Adipocyte (in vitro differentiated cells): ENCODE measurements around the gene PLD1.
"Not testable (repeated sequence)": the region's sequence is repeated elsewhere in the genome, so short reads cannot be mapped to it uniquely, and the experiment has no call there.

Experiments used
- DNase-seq: peaks from one replicate; pipeline ENCODE4 v3.0.0-alpha.2; 2015; ENCODE audit warnings: low read depth
- H3K27me3 ChIP-seq: replicated peaks from 2 replicates; pipeline ENCODE4 v1.7.0; 2013; ENCODE audit warnings: mild to moderate bottlenecking, low read length, moderate library complexity; ENCODE audit not compliant: control insufficient read depth, insufficient read depth
- H3K36me3 ChIP-seq: 2 replicates; pipeline ENCODE4 v1.7.0; 2013; ENCODE audit warnings: low read length, mild to moderate bottlenecking, moderate library complexity; ENCODE audit not compliant: control insufficient read depth, insufficient read depth, severe bottlenecking
- H3K4me1 ChIP-seq: 2 replicates; pipeline ENCODE4 v1.7.0; 2013; ENCODE audit warnings: mild to moderate bottlenecking, low read length, moderate library complexity; ENCODE audit not compliant: control insufficient read depth, insufficient read depth
- H3K4me3 ChIP-seq: 2 replicates; pipeline ENCODE4 v1.7.0; 2013; ENCODE audit warnings: mild to moderate bottlenecking, low read length, moderate library complexity
- H3K9ac ChIP-seq: 2 replicates; pipeline ENCODE4 v1.7.0; 2013; ENCODE audit warnings: mild to moderate bottlenecking, low read length, moderate library complexity
- H3K9me3 ChIP-seq: 2 replicates; pipeline ENCODE4 v1.7.0; 2013; ENCODE audit warnings: mild to moderate bottlenecking, low read length, moderate library complexity; ENCODE audit not compliant: control insufficient read depth

Gene PLD1

GRCh38 chr3:171825222-171825828 lies 15.0 kb upstream of the PLD1 start:
- DNase-seq = peak; percentile 93
- H3K4me1 ChIP-seq = peaks cover 32% of the 10 kb centered on the region
- H3K9ac ChIP-seq = no peak overlapping the region

DNA sequence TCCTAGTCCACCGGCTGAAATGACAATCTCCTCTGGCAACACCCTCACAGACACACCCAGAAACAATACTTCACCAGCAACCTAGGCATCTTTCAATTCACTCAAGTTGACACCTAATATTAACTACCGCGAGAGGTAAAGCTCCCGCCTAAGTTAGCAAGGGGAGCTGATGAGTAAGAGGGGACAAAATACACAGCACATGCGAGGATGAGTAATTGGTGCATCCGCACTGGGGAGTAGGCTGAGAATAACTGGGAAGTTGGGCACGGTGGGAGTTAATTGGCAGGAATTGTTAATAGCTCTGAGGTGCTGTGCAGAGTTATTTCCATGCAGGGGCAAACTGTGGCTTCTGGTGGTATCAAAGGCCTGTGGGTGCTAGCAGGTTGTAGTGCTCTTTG lies 14.5 kb upstream of the PLD1 start:
- H3K9ac ChIP-seq = no peak overlapping the region
- DNase-seq = no peak
- H3K27me3 ChIP-seq = no peaks in the 10 kb centered on the region

More at GRCh38 chr3:171825222-171825828, 15.0 kb upstream of the PLD1 start:
- Histone ChIP-seq H3K36me3 (no peaks in the 10 kb centered on the region), H3K27me3 (no peaks in the 10 kb centered on the region), H3K9me3 (no peaks in the 10 kb centered on the region), H3K4me3 (peak overlapping the region; percentile 37)

DNA sequence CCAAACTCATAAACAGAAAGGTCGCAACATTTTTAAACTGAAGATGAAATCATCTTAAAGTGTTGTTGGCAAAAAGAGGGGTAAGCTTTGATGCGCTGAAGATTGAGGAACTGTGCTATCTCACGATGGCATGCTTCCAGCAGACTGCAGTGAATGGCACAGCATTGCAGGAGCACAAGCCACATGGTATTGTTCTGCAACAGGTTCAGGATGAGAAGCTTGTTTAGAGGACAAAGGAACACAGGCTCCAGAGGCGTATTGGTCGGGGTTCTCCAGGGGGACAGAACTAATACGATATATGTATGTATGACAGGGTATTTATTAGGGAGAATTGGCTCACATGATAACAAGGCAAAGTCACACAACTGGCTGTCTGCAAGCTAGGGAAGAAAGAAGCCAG lies 13.8 kb upstream of the PLD1 start:
- H3K27me3 ChIP-seq = no peaks in the 10 kb centered on the region
- H3K9ac ChIP-seq = no peak overlapping the region
- no peaks in the 10 kb centered on the region for H3K9me3 ChIP-seq
- peaks cover 20% of the 10 kb centered on the region for H3K4me1 ChIP-seq
- no peak overlapping the region for H3K4me3 ChIP-seq
- DNase-seq = no peak
- no peaks in the 10 kb centered on the region for H3K36me3 ChIP-seq

More for the DNA sequence above, 14.5 kb upstream of the PLD1 start:
- H3K36me3 ChIP-seq = no peaks in the 10 kb centered on the region
- peaks cover 27% of the 10 kb centered on the region for H3K4me1 ChIP-seq
- no peaks in the 10 kb centered on the region for H3K9me3 ChIP-seq
- peak overlapping the region; percentile 37 for H3K4me3 ChIP-seq

GRCh38 chr3:171822431-171823106 lies 12.3 kb upstream of the PLD1 start:
- DNase-seq = no peak
- Histone ChIP-seq H3K27me3 (no peaks in the 10 kb centered on the region), H3K9ac (no peak overlapping the region), H3K4me1 (peaks cover 20% of the 10 kb centered on the region), H3K4me3 (no peak overlapping the region), H3K9me3 (peaks cover 3% of the 10 kb centered on the region), H3K36me3 (no peaks in the 10 kb centered on the region)

DNA sequence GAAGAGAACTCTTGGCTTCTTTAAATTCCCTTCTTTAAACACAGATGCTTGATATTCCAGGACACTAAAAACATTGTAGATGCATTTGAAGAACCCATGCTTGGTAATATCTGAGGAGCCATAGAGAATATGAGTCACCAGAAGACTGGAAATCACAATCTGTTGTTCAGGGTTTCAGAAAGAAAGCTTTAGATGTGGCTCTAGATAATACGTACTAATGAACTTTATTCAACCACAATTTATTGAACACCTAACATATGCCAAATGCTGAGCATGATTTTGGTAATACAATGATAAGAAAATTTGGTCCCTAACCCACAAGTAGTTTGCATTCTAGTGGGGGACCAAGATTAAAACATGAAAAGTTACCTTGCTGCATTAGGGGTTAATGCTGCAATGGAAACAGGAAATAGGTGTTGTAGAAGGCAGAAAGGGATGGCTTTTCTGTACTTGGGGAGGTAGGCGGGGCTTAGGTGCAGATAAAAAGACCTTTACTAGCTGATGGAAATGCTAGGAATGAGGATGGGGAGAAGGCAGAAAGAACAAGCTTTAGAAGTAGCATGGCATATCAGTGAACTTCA lies 11.6 kb upstream of the PLD1 start:
- Histone ChIP-seq H3K4me3 (no peak overlapping the region), H3K9ac (no peak overlapping the region), H3K27me3 (no peaks in the 10 kb centered on the region), H3K4me1 (peaks cover 20% of the 10 kb centered on the region), H3K9me3 (peaks cover 3% of the 10 kb centered on the region), H3K36me3 (no peaks in the 10 kb centered on the region)
- DNase-seq = no peak

DNA sequence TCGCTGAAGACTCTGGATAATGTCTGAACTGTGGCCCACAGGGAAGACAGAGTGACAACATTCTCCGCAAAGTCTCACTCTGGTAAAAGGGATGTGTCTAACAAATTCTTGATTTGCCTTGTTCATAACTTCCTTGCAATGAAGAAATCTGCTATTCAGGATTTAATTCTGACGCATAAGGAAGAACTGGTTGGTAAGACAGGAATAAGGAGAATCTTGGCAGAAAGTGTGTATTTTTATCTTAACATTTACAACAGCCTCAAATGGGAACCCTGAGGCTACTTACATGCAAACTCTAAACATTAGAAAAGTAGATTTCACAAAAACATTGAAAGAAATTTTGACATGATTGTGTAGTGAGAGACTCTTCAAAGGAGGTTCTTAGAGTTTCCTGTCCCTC lies 10.8 kb upstream of the PLD1 start:
- Histone ChIP-seq H3K36me3 (no peaks in the 10 kb centered on the region), H3K4me1 (peaks cover 27% of the 10 kb centered on the region), H3K9ac (no peak overlapping the region), H3K27me3 (no peaks in the 10 kb centered on the region), H3K9me3 (peaks cover 3% of the 10 kb centered on the region), H3K4me3 (no peak overlapping the region)
- DNase-seq = no peak

GRCh38 chr3:171817074-171817800 lies 7.0 kb upstream of the PLD1 start:
- Histone ChIP-seq H3K4me3 (no peak overlapping the region), H3K36me3 (no peaks in the 10 kb centered on the region), H3K9me3 (peaks cover 3% of the 10 kb centered on the region), H3K4me1 (peaks cover 31% of the 10 kb centered on the region), H3K27me3 (no peaks in the 10 kb centered on the region), H3K9ac (no peak overlapping the region)
- DNase-seq = no peak

GRCh38 chr3:171815973-171816595 lies 5.8 kb upstream of the PLD1 start:
- H3K36me3 ChIP-seq = no peaks in the 10 kb centered on the region
- no peak overlapping the region for H3K4me3 ChIP-seq
- peaks cover 40% of the 10 kb centered on the region for H3K4me1 ChIP-seq
- H3K9ac ChIP-seq = no peak overlapping the region
- no peak for DNase-seq
- H3K9me3 ChIP-seq = peaks cover 3% of the 10 kb centered on the region
- no peaks in the 10 kb centered on the region for H3K27me3 ChIP-seq

DNA sequence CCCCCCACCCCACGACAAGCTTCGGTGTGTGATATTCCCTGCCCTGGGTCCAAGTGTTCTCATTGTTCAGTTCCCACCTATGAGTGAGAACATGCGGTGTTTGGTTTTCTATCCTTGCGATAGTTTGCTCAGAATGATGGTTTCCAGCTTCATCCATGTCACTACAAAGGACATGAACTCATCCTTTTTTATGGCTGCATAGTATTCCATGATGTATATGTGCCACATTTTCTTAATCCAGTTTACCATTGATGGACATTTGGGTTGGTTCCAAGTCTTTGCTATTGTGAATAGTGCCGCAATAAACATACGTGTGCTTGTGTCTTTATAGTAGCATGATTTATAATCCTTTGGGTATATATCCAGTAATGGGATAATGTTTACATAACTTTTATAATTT lies 4.4 kb upstream of the PLD1 start:
- H3K36me3 ChIP-seq, H3K9me3 ChIP-seq, H3K9ac ChIP-seq, DNase-seq, H3K4me3 ChIP-seq, H3K27me3 ChIP-seq: not testable (repeated sequence)
- peaks cover 49% of the 10 kb centered on the region for H3K4me1 ChIP-seq

DNA sequence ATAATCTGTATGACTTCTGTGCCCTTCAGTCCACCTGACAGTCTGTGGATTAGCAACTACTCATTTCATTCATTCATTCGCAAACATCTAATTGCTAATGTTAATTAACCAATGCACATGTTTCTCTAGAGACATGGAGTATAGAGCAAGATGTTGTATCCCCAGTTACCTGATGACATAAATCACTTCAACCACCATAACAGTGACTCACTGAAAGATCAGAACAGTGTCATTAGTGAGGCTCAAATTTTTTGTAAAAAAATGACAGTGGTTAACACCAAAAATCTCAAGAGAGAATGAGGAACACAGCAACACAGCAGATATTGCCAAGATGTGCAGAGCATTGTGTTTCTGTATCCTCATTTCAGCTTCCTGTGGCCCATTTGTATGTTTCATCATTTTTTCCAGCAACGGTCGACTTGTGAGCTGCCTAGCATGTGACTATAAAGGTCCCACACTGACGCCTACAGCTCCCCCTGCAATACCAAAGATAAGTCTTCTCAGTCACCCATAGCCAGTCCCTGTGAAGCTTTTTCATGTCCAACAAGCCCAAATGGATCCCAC lies 3.7 kb upstream of the PLD1 start:
- Histone ChIP-seq H3K4me1 (peaks cover 56% of the 10 kb centered on the region), H3K9ac (no peak overlapping the region), H3K27me3 (no peaks in the 10 kb centered on the region), H3K36me3 (no peaks in the 10 kb centered on the region), H3K9me3 (peaks cover 3% of the 10 kb centered on the region), H3K4me3 (no peak overlapping the region)
- no peak for DNase-seq
